ENCODE data around the gene KCNJ5.

KCNJ5 gene

DNA sequence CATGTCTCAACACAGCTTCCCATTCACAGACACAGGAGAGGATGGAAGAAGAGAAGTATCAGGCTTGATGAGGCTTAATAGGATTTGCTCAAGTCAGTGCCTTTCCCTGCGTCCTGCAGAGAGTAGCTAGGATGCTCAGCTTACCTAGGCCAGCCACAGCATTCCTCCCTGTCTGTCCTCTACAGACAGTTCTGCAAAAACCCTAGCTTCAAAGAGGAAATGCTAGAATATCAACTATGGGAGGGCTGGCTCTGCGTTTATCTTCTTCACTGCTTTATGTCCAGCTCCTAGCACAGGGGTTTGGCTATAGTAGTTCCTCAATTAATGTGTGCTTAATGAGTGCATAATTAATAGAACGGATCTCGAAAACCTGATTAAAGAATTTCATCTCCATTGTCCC, 16.4 kb downstream of the KCNJ5 start:
- Mint-ChIP-seq H3K27ac (no peak overlapping the region), H3K27me3 (peaks cover 21% of the 10 kb centered on the region), H3K4me3 (no peak overlapping the region), H3K4me1 (peaks cover 19% of the 10 kb centered on the region), H3K9me3 (no peaks in the 10 kb centered on the region), H3K36me3 (no peaks in the 10 kb centered on the region)
- DNase-seq (ENCODE audit: low spot score in 2 of 2) (no peak), ATAC-seq (ENCODE audit: low read depth) (no peak)

DNA sequence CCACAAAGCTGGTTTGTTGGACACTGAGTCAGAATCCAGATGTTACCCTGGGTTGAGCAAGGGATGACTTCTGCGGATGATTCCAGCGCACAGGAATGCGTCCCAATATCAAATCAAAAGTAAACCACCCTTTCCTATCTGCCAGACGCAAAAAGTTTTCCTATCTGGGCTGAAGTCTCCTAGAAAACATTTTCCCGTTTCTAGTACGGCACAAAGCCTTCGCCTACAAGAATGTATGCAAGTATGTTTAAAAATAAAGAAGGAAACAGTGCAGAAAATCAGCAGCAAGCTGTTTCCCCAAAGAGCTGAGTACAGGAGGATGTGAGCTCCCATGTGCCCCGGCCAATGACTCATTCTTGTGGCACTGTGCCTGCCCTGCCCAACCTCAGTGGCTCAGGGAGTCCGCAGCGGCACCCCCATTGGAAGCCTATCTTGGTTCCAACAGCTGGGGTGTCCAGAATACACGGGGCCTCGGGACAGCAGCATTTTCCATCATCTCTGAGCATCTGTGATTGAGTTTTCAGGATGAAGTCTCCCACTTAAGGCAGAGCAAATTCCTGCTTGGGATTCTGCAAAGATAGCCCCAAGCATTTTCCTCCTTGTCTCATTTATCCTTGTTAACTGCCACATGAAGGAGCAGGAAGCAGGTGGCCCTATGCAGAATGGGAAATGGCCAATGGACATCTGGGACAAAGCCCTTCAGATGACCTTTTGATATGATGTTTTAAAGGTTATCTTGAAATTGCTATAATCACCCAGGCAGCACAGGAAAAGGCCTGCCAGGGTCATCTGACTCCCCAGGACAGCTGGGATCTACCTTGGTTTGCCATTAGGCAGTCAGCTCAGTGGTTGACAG, 17.5 kb downstream of the KCNJ5 start:
- no peak for DNase-seq (ENCODE audit: low spot score in 2 of 2)

DNA sequence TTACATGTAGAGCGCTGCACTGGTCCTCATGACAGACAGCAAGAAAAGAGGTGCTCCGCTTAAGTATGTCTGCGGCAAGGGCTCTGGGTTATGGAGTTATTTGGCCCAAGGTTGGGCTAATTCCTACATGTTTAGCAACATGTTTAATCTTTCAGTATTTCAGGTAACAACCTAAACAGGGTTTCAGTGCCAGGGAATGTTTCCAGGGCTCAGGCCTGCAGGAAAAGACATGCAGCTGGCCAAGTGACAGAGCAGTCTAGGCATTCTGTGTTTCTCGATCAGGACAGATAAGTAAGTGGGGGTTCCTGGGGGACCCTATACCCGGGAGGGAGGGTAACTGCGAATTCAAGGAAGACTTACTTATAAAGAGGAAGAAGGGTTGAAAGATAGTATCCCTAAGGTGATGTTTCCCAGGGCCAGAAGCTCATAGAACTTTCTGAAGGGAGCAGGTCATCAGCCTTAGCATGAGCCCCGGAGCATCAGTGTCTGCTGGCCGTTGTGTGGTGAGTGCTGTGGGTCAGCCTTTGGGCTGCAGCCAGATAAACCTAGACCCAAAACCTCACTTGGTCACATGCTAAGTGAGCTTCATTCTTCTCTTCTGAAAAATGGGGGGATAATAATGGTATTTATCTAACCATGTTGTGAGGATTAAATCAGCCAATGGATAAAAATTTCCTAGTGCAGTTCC, 18.4 kb downstream of the KCNJ5 start:
- H3K27ac Mint-ChIP-seq = no peak overlapping the region
- no peak for ATAC-seq (ENCODE audit: low read depth)
- no peak for DNase-seq (ENCODE audit: low spot score in 2 of 2)
- no peaks in the 10 kb centered on the region for H3K9me3 Mint-ChIP-seq
- H3K27me3 Mint-ChIP-seq = peaks cover 17% of the 10 kb centered on the region
- H3K36me3 Mint-ChIP-seq = no peaks in the 10 kb centered on the region
- peaks cover 9% of the 10 kb centered on the region for H3K4me1 Mint-ChIP-seq
- no peak overlapping the region for H3K4me3 Mint-ChIP-seq

More for the DNA sequence above, 17.5 kb downstream of the KCNJ5 start:
- no peaks in the 10 kb centered on the region for H3K36me3 Mint-ChIP-seq
- H3K27me3 Mint-ChIP-seq = peaks cover 23% of the 10 kb centered on the region
- no peaks in the 10 kb centered on the region for H3K9me3 Mint-ChIP-seq
- H3K27ac Mint-ChIP-seq = no peak overlapping the region
- no peak overlapping the region for H3K4me3 Mint-ChIP-seq
- H3K4me1 Mint-ChIP-seq = peaks cover 17% of the 10 kb centered on the region
- ATAC-seq (ENCODE audit: low read depth) = no peak

DNA sequence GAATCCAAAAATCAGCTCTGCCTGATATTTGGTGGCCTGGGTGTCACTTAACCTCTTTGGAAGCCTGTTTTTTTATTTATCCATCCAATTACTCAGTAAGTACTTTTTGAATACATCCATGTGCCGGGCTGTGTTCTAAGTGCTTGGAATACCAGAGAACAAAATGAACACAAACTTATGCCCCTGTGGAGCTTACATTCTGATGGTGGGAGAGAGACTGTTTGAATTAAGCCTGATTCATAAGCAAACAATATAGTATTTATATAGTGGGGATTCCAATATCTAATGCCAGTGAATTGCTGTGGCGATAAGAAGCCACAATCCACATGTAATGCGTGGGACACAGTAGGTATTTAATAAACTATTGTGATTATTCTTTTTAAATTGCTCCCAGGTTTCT, 19.4 kb downstream of the KCNJ5 start:
- Mint-ChIP-seq H3K27me3 (peaks cover 21% of the 10 kb centered on the region), H3K9me3 (peaks cover 2% of the 10 kb centered on the region), H3K36me3 (no peaks in the 10 kb centered on the region), H3K27ac (no peak overlapping the region), H3K4me3 (no peak overlapping the region), H3K4me1 (peaks cover 6% of the 10 kb centered on the region)
- no peak for DNase-seq (ENCODE audit: low spot score in 2 of 2)
- ATAC-seq (ENCODE audit: low read depth) = no peak

DNA sequence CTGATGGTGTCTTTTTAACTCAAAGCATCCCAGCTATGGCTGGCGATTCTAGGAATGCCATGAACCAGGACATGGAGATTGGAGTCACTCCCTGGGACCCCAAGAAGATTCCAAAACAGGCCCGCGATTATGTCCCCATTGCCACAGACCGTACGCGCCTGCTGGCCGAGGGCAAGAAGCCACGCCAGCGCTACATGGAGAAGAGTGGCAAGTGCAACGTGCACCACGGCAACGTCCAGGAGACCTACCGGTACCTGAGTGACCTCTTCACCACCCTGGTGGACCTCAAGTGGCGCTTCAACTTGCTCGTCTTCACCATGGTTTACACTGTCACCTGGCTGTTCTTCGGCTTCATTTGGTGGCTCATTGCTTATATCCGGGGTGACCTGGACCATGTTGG, 20.1 kb downstream of the KCNJ5 start:
- Mint-ChIP-seq H3K9me3 (peaks cover 7% of the 10 kb centered on the region), H3K4me3 (no peak overlapping the region), H3K27me3 (peaks cover 24% of the 10 kb centered on the region), H3K36me3 (no peaks in the 10 kb centered on the region), H3K4me1 (peaks cover under 1% of the 10 kb centered on the region), H3K27ac (no peak overlapping the region)
- DNase-seq (ENCODE audit: low spot score in 2 of 2) = no peak
- ATAC-seq (ENCODE audit: low read depth) = no peak

DNA sequence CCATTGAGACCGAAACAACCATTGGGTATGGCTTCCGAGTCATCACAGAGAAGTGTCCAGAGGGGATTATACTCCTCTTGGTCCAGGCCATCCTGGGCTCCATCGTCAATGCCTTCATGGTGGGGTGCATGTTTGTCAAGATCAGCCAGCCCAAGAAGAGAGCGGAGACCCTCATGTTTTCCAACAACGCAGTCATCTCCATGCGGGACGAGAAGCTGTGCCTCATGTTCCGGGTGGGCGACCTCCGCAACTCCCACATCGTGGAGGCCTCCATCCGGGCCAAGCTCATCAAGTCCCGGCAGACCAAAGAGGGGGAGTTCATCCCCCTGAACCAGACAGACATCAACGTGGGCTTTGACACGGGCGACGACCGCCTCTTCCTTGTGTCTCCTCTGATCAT, 20.5 kb downstream of the KCNJ5 start:
- no peak overlapping the region for H3K4me3 Mint-ChIP-seq
- ATAC-seq (ENCODE audit: low read depth) = no peak
- no peaks in the 10 kb centered on the region for H3K36me3 Mint-ChIP-seq
- H3K4me1 Mint-ChIP-seq = no peaks in the 10 kb centered on the region
- H3K9me3 Mint-ChIP-seq = peaks cover 7% of the 10 kb centered on the region
- H3K27ac Mint-ChIP-seq = no peak overlapping the region
- peaks cover 24% of the 10 kb centered on the region for H3K27me3 Mint-ChIP-seq
- no peak for DNase-seq (ENCODE audit: low spot score in 2 of 2)

DNA sequence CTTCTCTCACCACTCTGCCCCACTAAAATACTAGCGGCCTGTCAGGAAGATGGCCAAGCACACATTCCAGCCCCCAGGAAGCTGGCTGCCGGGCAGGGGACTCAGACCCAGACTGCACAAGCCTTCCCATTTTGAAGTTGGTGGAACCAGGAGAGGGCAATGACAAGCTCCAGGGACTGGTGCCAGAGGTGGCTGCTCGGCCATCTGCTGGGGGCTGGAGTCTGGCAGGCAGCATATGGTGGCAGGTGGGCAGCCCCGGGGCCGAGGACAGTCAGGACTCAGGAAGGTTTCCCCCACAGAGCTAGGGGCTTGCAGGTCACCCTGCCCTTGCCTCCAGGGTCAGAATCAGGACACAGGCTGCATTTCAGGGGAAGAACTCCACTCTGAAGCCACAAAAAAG, 22.6 kb downstream of the KCNJ5 start:
- ATAC-seq (ENCODE audit: low read depth) (no peak), DNase-seq (ENCODE audit: low spot score in 2 of 2) (no peak)
- Mint-ChIP-seq H3K4me3 (no peak overlapping the region), H3K36me3 (no peaks in the 10 kb centered on the region), H3K27ac (no peak overlapping the region), H3K9me3 (peaks cover 7% of the 10 kb centered on the region), H3K27me3 (peaks cover 24% of the 10 kb centered on the region), H3K4me1 (no peaks in the 10 kb centered on the region)

DNA sequence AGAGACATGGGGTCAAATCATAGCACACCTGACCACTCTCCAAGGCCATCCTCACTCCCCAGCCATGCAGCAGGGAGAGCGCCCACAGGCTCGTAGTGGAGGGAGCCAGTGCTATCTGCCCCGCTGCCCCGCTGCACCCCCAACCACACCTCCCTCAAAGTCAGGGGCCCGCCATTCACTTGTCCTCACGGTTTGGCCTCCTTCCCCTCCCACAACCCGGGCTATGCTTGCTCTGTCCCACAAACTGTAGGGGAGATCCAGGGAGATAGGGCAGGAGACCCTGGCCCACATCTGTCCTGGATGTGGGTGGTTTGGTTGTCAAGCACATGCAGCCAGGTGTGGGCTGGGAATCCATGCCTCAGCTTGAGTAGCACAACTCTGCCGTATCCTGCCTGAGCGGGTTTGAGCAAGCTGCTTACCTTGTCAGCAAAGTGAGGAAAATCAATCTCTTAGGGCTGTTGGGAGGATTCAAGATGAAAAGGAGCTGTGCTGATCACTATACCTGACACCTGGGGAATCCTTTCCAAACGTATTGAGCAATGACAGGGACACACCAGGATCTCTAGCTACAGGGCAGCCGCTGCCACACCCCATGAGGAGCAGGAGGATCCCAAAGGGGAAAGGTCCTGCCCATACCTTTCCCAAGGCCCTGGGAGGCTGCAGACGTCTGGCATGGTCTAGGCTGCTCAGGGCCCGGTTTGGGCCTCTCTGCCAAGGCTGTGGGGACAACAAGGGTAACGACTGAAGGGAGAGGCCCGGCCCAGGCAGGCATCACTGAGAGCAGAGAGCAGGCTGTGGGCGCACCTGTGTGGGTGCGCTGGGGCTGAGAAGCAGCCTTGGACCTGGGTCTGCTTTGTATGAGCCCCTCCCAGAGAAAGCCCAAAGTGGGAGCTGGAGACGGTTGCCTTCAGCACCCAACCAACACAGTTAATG, 23.3 kb downstream of the KCNJ5 start:
- H3K9me3 Mint-ChIP-seq = peaks cover 7% of the 10 kb centered on the region
- H3K27ac Mint-ChIP-seq = no peak overlapping the region
- no peak for DNase-seq (ENCODE audit: low spot score in 2 of 2)

DNA sequence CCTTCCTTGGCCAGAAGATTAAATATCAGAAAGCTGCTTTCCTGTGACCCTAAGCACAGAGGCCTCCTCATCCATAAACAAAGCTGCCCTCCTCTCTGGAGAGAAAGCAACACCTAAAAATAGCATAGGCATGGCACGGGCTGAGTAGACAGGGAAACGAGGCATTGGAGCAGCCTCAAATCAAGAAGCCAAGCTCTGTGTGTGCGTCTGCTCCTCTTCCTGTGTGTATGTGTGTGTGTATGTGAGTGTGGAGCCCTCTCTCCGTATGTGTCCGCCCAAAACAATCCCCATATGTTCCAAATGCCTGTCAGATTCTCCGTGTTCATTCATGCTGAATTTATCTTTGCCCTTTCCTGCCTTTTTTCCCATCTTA, 24.0 kb downstream of the KCNJ5 start:
- Mint-ChIP-seq H3K27me3 (peaks cover 28% of the 10 kb centered on the region), H3K9me3 (peaks cover 7% of the 10 kb centered on the region), H3K27ac (no peak overlapping the region), H3K4me1 (peaks cover 3% of the 10 kb centered on the region), H3K36me3 (no peaks in the 10 kb centered on the region), H3K4me3 (no peak overlapping the region)
- ATAC-seq (ENCODE audit: low read depth) (no peak), DNase-seq (ENCODE audit: low spot score in 2 of 2) (no peak)

More for the DNA sequence above, 23.3 kb downstream of the KCNJ5 start:
- no peaks in the 10 kb centered on the region for H3K36me3 Mint-ChIP-seq
- no peak overlapping the region for H3K4me3 Mint-ChIP-seq
- H3K27me3 Mint-ChIP-seq = peaks cover 28% of the 10 kb centered on the region
- peaks cover 3% of the 10 kb centered on the region for H3K4me1 Mint-ChIP-seq
- no peak for ATAC-seq (ENCODE audit: low read depth)

DNA sequence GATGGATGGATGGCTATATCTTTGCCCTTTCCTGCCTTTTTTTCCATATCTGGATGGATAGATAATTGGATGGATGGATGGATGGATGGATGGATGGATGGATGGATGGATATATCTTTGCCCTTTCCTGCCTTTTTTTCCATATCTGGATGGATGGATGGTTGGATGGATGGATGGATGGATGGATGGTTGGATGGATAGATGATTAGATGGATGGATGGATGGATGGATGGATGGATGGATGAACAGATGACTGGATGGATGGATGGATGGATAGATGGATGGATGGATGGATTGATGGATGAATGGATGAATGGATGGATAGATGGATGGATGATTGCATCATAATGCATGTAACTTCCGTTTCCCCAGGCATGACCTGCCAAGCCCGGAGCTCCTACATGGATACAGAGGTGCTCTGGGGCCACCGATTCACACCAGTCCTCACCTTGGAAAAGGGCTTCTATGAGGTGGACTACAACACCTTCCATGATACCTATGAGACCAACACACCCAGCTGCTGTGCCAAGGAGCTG, 24.9 kb downstream of the KCNJ5 start:
- H3K36me3 Mint-ChIP-seq = no peaks in the 10 kb centered on the region
- DNase-seq (ENCODE audit: low spot score in 2 of 2) = no peak
- H3K4me3 Mint-ChIP-seq = no peak overlapping the region
- no peak for ATAC-seq (ENCODE audit: low read depth)
- peaks cover 3% of the 10 kb centered on the region for H3K4me1 Mint-ChIP-seq
- H3K27me3 Mint-ChIP-seq = peaks cover 32% of the 10 kb centered on the region
- no peak overlapping the region for H3K27ac Mint-ChIP-seq
- peaks cover 7% of the 10 kb centered on the region for H3K9me3 Mint-ChIP-seq

DNA sequence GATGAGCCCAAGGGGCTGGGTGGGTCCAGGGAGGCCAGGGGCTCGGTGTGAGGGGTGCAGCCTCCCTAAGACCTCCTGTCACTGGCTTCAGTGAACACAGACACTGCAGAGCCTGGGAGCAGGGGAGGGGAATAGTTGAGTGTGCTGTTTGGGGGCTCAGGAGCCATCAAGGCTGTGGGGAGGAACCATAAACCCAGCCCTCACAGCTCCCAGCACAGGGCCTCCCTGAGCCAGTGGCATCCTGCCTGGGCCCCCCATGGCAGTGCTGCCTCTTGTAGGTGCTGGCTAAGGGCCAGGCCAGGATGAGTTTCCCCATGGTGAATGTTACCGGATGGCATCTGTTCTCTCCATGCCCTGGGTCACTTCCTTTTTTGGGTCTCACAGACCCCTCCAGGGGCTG, 25.5 kb downstream of the KCNJ5 start:
- Mint-ChIP-seq H3K4me3 (no peak overlapping the region), H3K9me3 (peaks cover 7% of the 10 kb centered on the region), H3K4me1 (peaks cover 3% of the 10 kb centered on the region), H3K27ac (no peak overlapping the region), H3K36me3 (no peaks in the 10 kb centered on the region), H3K27me3 (peaks cover 30% of the 10 kb centered on the region)
- DNase-seq (ENCODE audit: low spot score in 2 of 2) = no peak
- no peak for ATAC-seq (ENCODE audit: low read depth)

DNA sequence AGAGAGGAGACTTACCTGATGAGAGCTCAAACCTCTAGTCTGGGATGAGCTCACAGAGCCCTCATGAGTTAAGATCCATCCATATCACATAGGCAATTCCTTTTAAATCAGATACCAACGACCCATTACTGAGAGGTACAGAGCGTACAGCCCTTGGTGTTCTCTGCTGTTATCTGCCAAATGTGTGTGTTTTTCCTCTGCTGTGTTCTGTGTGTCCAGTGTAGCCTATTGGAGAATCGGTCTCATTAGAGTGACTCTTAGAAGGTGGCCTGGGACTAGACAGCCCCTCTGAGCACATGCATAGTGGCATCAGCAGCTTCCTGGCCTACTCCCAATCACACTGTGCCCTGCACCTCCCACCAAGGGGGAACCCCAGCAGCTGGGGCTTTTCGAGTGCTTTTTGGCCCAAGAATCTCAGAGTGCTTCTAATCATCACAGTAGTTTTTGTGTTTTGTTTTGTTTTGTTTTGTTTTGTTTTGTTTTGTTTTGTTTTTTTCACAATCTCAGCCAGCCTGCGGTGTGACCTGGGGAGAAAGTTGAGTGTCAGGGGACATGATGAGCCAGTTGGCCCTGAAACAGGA, 26.1 kb downstream of the KCNJ5 start:
- no peak overlapping the region for H3K27ac Mint-ChIP-seq
- peaks cover 29% of the 10 kb centered on the region for H3K27me3 Mint-ChIP-seq
- DNase-seq (ENCODE audit: low spot score in 2 of 2) (no peak), ATAC-seq (ENCODE audit: low read depth) (no peak)
- no peak overlapping the region for H3K4me3 Mint-ChIP-seq
- H3K9me3 Mint-ChIP-seq = peaks cover 7% of the 10 kb centered on the region
- no peaks in the 10 kb centered on the region for H3K36me3 Mint-ChIP-seq
- H3K4me1 Mint-ChIP-seq = peaks cover 3% of the 10 kb centered on the region

DNA sequence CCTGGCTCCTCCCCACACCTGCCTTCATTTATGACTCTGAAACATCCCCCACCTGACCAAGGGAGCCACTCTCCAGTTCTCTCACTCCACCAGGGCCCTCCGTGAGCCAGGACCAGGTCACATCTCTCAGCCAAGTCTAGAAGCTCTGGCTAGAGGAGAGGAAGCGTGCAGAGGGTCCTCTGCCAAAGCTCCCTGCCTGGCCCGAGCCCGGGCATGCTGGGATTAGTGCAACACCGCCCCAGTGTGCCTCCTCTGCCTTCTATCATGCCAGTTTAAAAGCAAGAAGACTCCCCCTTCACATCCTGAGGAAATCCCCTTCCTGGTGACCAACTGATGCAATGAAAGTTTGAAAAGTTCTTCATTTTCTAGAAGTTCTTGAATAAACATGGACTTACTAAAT, 28.1 kb downstream of the KCNJ5 start:
- DNase-seq (ENCODE audit: low spot score in 2 of 2) (no peak), ATAC-seq (ENCODE audit: low read depth) (peak; percentile 42)
- H3K9me3 Mint-ChIP-seq = peaks cover 7% of the 10 kb centered on the region
- H3K4me1 Mint-ChIP-seq = peaks cover 3% of the 10 kb centered on the region
- H3K4me3 Mint-ChIP-seq = no peak overlapping the region
- H3K27me3 Mint-ChIP-seq = peaks cover 30% of the 10 kb centered on the region
- no peaks in the 10 kb centered on the region for H3K36me3 Mint-ChIP-seq
- H3K27ac Mint-ChIP-seq = no peak overlapping the region

Data from memory B cell (primary cell).